Stimulated activated effector memory CD8-positive, alpha-beta T cell treated with anti-CD3 and anti-CD28 coated beads, Interleukin-12 subunit alpha, Interleukin-12 subunit beta, amount 100 ng/mL, for 72 hours (primary cell): ENCODE results near the gene SMIM21.
A peak's percentile ranks its signal among the peaks of the same experiment; 100 is the strongest.

Source experiments
- ATAC-seq: fragments of 150-1000 bp; cut with Tn5 transposase; 2 replicates; pipeline ENCODE4 v1.10.0; 2021
- DNase-seq, 2 donors: peaks; one replicate each; pipeline ENCODE4 v3.0.0; 2021 to 2022; ENCODE audit warnings: low spot score in 2 of 2
- H3K27ac Mint-ChIP-seq: one replicate; pipeline ENCODE4 v1.8.0; 2022; ENCODE audit warnings: mild to moderate bottlenecking, mixed read lengths
- H3K36me3 Mint-ChIP-seq: one replicate; pipeline ENCODE4 v1.8.0; 2022; ENCODE audit warnings: mild to moderate bottlenecking, mixed read lengths
- H3K4me1 Mint-ChIP-seq: one replicate; pipeline ENCODE4 v1.8.0; 2022; ENCODE audit warnings: mixed read lengths
- H3K4me3 Mint-ChIP-seq: one replicate; pipeline ENCODE4 v1.8.0; 2022; ENCODE audit warnings: mild to moderate bottlenecking, mixed read lengths
- H3K9me3 Mint-ChIP-seq: one replicate; pipeline ENCODE4 v1.8.0; 2022; ENCODE audit warnings: mixed read lengths

The SMIM21 gene

DNA sequence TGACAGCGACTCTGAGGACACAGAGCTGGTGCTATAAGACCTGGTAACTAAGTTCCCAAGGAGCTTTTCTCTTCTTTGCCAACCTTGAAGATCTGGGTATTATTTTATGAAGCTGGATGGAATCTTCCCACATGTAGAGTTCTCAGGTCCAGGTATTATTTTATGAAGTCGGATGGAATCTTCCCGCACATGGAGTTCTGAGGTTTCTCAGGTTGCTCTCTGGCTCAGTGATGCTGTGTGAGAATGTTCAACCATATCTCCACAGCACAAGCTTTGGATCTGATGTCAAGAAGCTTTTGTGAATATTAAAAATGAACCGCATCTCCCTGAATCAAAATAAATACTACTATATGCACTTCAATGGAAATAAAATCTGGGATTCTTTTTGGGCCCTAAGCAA lies at the start of gene SMIM21:
Gene SMIM21, minus strand, starts transcription at position 101 of the 400 bp plus-strand sequence. CDS start 140 bp downstream, outside the sequence.
- H3K4me1 Mint-ChIP-seq = no peaks in the 10 kb centered on the region
- H3K27ac Mint-ChIP-seq = no peak within 1 kb of the TSS
- DNase-seq (no peak), ATAC-seq (no peak)
- no peak within 1 kb of the TSS for H3K4me3 Mint-ChIP-seq
- H3K9me3 Mint-ChIP-seq = no peaks in the 10 kb centered on the region
- H3K36me3 Mint-ChIP-seq = no peaks in the 10 kb centered on the region

DNA sequence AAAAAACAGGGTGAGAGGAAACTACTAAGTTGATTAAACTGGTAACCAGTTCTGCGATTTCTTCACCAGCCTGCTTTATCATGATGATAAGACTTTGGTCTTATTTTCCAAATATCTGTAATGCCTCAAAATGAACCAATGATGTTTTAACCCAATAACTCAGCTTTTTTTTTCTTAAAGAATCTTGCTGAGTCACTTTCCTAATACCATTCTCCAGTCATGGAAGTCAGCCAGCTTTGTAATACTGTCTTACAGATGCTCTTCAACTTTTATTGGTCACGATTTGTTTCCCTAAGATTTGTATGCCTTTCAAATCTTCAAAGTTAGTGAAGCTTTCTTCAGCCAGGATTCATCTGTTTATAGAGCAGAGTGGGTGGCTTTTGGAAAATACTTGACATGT lies 47.7 kb upstream of the SMIM21 start:
- Mint-ChIP-seq H3K27ac (no peak overlapping the region), H3K4me3 (no peak overlapping the region), H3K9me3 (no peaks in the 10 kb centered on the region), H3K36me3 (no peaks in the 10 kb centered on the region), H3K4me1 (no peaks in the 10 kb centered on the region)
- no peak for DNase-seq
- no peak for ATAC-seq

DNA sequence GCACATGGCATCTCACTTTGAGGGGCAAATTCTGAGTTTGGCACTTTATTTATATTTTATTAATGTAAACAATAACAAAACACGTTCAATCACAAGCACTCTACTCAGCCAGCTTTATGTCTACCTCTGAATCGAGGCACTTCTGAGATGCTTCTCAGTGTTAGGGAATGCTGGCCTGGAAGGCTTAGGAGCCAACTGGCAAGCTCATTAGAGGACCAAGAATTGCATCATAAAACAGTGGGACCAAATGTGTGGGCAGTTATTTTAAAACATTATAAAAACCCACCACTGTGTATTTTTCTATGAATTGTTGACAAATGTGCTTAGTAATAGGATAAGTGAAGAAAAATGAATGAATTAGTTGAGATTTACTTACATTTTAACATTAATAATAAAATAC lies 46.8 kb upstream of the SMIM21 start:
- Mint-ChIP-seq H3K4me3 (no peak overlapping the region), H3K4me1 (no peaks in the 10 kb centered on the region), H3K9me3 (no peaks in the 10 kb centered on the region), H3K27ac (no peak overlapping the region), H3K36me3 (no peaks in the 10 kb centered on the region)
- ATAC-seq (no peak), DNase-seq (no peak)

DNA sequence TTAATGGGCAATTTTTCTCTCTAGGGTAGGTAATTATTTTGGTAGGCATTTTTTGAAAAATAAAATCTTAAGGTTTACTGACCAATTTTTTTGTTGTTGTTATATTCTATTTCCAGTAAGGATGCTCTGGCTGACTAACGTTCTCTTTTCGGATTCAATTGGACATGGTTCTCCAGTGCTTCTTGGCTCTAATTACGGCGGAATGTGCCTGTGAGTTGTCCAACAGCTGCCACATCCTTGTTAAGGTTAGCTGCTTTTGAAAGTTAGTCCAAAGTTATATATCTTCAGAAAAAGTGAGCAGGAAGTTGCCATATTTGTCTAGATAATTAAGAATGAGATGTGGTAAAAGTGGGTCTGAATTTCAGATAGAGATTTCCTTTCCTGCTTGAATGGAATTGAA lies 45.8 kb upstream of the SMIM21 start:
- Mint-ChIP-seq H3K4me3 (no peak overlapping the region), H3K4me1 (no peaks in the 10 kb centered on the region), H3K27ac (no peak overlapping the region), H3K9me3 (no peaks in the 10 kb centered on the region), H3K36me3 (no peaks in the 10 kb centered on the region)
- ATAC-seq (no peak), DNase-seq (no peak)

DNA sequence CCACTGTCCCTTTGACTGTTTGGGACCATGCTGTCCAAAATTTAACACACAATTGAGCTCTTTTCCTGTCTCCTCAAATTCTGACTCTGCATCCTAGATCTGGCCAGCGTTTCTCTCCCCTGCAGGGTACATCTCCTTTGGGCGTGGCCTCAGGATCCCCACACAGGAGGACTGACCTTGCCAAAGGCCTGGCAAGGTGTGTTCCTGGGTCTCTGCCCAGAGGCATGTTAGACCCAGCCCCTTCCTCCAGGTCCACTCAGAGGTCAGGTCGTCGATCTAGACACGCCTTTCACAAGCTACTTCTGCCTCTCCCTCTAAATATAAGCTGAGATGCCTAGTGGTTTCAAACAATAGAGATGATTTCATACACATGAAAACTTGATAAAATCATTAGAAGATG lies 45.4 kb upstream of the SMIM21 start:
- no peak for ATAC-seq
- Mint-ChIP-seq H3K4me3 (no peak overlapping the region), H3K36me3 (no peaks in the 10 kb centered on the region), H3K9me3 (no peaks in the 10 kb centered on the region), H3K27ac (no peak overlapping the region), H3K4me1 (no peaks in the 10 kb centered on the region)
- no peak for DNase-seq

DNA sequence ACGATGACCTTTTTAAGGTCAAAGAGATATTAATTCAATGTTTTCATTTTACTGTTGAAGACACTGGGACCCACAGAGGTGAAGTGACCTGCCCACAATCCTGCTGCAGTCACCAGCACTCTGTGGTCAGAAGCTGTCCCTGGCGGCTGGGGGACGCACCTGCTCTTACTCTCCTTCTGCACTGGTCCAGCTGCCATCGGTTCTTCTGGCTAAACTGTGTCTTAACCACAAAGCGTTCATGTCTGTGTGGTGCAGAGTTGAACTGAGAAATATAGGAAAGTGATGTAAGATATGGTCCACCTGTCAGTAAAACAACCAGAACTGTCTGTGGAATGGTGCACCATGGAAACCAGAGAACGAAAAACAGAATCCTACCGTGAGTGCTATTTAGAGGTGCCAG lies 44.9 kb upstream of the SMIM21 start:
- H3K36me3 Mint-ChIP-seq = no peaks in the 10 kb centered on the region
- DNase-seq (no peak), ATAC-seq (no peak)
- no peaks in the 10 kb centered on the region for H3K9me3 Mint-ChIP-seq
- no peak overlapping the region for H3K4me3 Mint-ChIP-seq
- no peak overlapping the region for H3K27ac Mint-ChIP-seq
- H3K4me1 Mint-ChIP-seq = no peaks in the 10 kb centered on the region

DNA sequence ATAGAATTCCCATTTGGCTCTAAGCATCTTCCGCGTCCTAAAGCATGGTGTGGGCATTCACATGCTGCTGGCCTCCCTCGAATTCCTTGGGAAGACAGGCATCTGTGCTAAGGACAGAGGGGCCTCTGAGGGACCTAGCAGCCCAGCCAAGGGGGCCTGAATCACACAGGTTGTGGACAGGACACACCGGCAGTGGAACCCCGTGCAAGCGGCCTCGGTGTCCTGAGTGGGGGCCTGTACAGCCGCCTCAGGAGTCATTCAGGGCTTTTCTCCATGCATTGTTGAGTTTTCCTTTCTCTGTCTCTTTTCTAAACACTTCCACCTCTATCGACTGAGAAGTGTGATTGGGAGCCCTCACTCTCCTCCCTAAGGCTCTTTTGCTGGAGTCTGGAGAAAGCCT lies 44.3 kb upstream of the SMIM21 start:
- DNase-seq (no peak), ATAC-seq (peak; percentile 19)
- no peaks in the 10 kb centered on the region for H3K4me1 Mint-ChIP-seq
- no peak overlapping the region for H3K4me3 Mint-ChIP-seq
- no peaks in the 10 kb centered on the region for H3K9me3 Mint-ChIP-seq
- H3K36me3 Mint-ChIP-seq = no peaks in the 10 kb centered on the region
- H3K27ac Mint-ChIP-seq = no peak overlapping the region

DNA sequence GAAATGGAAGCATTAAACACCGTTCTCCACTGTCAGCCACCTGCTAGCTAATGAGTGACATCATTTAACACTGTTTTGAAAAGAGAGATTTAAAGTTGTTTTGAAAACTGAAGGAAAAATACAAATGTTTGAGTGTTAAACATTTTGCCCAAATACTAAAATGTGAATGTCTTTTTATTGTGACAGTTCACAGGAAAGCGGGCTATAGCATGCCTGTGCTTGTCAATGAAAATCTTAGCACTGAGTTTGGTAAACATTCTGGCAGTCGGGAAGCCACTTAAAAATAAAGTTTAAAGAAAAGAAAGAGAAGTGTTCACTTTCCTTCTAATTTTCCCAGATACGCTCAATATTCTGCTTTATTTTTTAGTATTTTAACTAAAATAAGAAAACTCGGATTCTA lies 40.3 kb upstream of the SMIM21 start:
- H3K36me3 Mint-ChIP-seq = no peaks in the 10 kb centered on the region
- no peak overlapping the region for H3K4me3 Mint-ChIP-seq
- no peaks in the 10 kb centered on the region for H3K9me3 Mint-ChIP-seq
- H3K4me1 Mint-ChIP-seq = no peaks in the 10 kb centered on the region
- ATAC-seq (no peak), DNase-seq (no peak)
- no peak overlapping the region for H3K27ac Mint-ChIP-seq

DNA sequence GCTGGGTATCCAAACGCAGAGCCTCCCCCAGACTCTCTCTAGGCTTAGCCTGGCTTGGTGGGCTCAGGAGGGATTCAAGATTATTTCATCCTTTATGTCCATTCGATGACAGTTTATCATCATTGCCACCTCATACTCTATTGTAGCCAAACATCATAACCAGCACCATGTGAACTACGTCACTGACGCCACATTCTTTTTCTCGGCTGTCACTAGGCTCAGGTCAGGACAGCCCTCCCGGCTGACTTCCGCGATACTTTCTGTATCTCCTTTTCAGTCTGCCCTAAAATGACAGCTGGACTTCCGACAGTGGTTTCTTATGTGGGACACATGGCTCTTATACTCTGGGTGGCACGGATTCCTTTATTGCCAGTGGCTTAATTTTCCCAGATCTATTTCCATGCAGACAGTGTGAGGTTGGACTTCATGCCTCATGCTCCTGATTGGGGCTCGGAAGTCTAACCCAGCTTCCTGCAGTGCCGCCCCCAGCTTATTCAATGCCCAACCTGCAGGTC lies 39.8 kb upstream of the SMIM21 start:
- no peak for DNase-seq
- no peak overlapping the region for H3K27ac Mint-ChIP-seq
- H3K9me3 Mint-ChIP-seq = no peaks in the 10 kb centered on the region
- H3K4me3 Mint-ChIP-seq = no peak overlapping the region
- H3K4me1 Mint-ChIP-seq = no peaks in the 10 kb centered on the region
- no peak for ATAC-seq
- no peaks in the 10 kb centered on the region for H3K36me3 Mint-ChIP-seq

DNA sequence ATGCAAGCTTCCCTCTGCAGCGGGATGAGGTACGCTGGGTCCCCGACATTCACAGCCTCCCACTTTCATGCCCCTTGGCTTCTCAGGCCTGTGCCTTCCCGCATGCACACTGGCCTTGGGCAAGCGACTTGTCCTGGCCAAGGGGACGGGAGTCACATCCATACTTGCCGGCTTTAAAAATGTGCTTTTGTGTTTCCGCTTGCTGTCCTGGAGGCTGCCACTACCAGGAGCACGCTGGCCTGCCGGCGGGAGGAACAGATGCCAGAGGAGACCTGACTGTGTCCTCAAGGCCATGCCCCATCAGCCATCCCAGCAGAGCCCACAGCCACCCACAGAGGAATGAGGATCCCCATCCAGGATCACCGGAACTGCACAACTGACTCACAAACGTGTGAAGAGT lies 36.9 kb upstream of the SMIM21 start:
- ATAC-seq (no peak), DNase-seq (no peak)
- Mint-ChIP-seq H3K27ac (no peak overlapping the region), H3K4me1 (no peaks in the 10 kb centered on the region), H3K36me3 (no peaks in the 10 kb centered on the region), H3K9me3 (no peaks in the 10 kb centered on the region), H3K4me3 (no peak overlapping the region)

DNA sequence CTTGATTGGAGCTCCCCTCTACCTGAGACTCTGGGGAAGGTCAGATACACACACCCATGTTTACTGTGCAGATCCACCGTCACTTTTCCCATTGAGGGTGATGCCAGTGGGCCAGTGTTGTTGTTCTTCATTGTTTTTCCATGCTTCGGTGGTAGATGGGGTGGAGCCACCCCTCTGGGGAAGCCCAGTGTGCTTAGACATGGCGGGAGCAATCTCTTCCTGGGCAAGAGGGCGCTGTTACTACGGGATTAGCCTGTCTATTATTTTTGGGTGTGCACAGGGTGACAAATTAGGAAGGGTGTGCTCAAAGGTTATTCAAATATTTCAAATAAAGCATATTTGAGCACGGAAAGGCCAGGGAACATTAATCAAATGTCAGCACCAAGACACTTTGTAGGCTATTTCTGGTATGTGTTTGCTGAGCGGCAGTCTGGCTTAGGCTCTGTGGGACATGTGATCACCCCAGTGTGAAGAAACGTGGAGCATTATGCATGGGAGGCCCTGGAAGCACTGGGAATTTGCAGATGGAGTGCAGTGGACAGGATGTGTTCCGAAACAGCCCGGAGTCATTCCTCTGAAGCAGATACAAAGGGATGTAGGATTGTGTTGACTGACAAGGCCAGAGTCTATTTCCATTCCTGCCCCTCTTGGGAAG lies 34.8 kb upstream of the SMIM21 start:
- ATAC-seq = no peak
- Mint-ChIP-seq H3K36me3 (no peaks in the 10 kb centered on the region), H3K9me3 (peaks cover 6% of the 10 kb centered on the region), H3K4me3 (no peak overlapping the region), H3K27ac (no peak overlapping the region), H3K4me1 (no peaks in the 10 kb centered on the region)
- no peak for DNase-seq

DNA sequence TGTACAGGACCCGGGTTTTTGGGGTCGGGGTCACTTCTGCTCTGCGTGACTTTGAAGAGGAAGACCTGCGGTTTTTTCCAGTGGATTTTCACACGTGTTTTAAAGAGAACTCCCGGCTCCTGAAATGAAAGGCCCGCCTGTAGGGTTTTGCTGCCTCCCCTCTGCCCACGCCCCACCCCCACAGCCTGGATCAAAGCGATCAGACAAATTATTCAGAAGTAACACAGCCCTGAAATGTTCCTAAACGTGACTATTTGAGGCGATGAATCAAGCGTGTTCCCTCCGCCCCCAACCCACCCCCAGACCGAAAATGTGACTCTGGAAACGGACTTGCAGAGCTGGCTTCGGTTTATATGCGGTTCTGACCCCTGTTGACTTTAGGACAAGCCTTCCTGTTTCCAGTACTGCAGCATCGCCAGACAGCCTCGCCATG lies 28.7 kb upstream of the SMIM21 start:
- H3K4me3 Mint-ChIP-seq = peak overlapping the region; percentile 23
- peaks cover 6% of the 10 kb centered on the region for H3K4me1 Mint-ChIP-seq
- ATAC-seq (no peak), DNase-seq (no peak)
- peaks cover 6% of the 10 kb centered on the region for H3K9me3 Mint-ChIP-seq
- no peaks in the 10 kb centered on the region for H3K36me3 Mint-ChIP-seq
- no peak overlapping the region for H3K27ac Mint-ChIP-seq

DNA sequence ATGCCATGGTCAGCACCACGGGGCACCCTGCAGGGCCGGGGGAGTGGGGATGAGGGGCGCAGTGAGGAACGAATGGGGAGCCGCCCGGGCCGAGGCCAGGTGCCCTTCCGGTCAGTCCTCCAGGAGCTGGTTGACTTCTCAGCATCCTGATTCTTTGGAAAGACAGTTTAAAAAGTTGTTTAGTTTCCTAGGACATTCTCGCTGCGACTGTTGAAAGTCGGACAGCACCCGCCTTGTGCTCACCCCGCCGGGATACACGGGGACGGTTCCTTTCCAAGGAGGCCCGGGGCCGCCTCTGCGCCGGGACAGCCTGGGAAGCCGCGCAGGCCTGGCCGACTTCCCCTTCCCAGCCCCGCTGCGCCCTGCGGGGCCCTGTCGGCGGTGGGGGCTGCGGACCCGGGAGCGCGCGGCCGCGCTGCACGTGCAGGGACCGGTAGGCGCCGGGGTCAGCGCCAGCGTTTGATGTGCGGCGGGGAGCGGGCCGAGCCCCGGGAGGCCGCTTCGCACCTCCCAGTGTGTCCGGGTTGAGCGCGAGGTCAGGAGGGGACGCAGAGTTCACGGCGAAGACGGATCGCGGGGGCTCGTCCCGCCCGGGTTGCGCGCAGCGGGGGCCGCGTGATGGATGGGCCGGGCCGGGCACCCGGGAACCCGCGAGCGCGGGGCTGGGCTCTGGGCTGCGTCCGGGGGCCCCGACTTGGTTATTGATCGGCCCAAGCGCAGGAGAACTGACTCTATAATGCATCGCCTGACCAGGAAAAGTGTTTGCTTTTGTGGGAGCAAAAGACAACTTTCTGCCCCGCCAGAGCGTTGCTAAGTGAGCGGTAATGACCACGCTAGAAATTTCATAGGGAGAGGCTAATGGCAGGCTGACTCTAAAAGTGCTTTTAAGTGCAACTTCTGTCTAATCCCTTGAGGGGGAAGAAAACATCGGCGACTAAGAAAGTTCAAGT lies 28.0 kb upstream of the SMIM21 start:
- Mint-ChIP-seq H3K9me3 (peaks cover 6% of the 10 kb centered on the region), H3K36me3 (no peaks in the 10 kb centered on the region), H3K4me1 (peaks cover 6% of the 10 kb centered on the region), H3K27ac (no peak overlapping the region), H3K4me3 (peak overlapping the region; percentile 56)
- DNase-seq = no peak
- ATAC-seq = peak; percentile 37

DNA sequence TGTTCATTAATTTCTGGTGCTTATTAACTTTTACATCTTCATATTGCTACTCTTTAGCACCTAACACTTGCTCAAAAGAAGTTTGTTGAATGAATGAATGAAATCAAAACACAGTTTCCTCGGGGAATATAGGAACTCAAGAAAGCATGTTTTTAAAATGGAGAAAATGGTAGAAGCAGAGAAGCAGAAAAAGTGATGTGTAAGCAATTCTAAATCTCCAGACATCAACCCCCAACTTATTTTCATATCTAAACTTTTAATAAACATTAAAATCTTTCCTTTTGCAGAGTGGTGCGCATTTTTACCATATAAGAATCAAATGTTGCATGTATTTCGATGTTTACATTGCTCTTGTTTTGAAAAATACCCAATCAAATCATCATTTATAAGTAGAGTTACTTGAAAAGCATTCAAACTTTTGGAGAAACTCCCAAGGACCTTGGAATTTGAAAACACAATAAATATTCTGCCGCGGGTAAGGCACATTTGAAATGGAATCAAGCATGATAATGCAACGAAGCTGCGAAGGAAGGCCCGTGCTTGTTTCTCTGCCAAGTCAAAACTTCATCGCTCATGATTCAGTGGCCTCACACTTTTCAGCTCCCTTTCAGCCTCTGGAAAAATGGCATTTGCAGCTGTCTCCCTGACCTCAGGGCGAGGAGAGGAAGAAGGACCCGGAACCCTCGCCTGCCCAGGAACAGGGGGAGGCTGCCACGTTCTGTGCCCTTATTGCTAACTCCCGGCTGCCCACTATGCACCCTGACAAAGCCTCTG lies 26.7 kb upstream of the SMIM21 start:
- Mint-ChIP-seq H3K27ac (no peak overlapping the region), H3K9me3 (peaks cover 6% of the 10 kb centered on the region), H3K4me1 (peaks cover 6% of the 10 kb centered on the region), H3K4me3 (no peak overlapping the region), H3K36me3 (no peaks in the 10 kb centered on the region)
- ATAC-seq = no peak
- DNase-seq = no peak

DNA sequence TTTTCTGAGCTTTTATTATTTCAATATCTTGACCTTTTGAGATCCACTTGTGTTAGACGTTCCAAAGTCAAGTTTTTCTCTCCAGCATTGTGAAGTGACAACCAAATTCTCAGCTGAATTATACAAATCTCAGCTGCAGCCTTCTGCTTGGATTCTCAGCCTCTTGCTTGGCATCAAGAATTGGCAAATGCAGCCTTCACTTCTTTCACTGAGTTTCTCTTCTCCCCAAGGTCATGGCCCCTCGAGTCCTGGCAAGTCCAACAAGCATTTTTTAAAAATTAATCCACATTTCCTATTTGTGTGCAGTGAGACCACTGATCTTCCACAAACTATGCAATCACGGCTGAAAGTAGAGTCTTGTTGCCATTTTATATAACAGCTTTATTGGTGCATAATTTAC lies 23.4 kb upstream of the SMIM21 start:
- H3K9me3 Mint-ChIP-seq = peaks cover 5% of the 10 kb centered on the region
- no peak overlapping the region for H3K27ac Mint-ChIP-seq
- H3K4me1 Mint-ChIP-seq = peaks cover 6% of the 10 kb centered on the region
- DNase-seq = no peak
- H3K36me3 Mint-ChIP-seq = no peaks in the 10 kb centered on the region
- ATAC-seq = no peak
- H3K4me3 Mint-ChIP-seq = no peak overlapping the region
